ENCODE results near the gene OR5C1. TPM values are rescaled to one million over a fixed set of nuclear protein-coding genes. Genes with fewer than 3 reads are reported as not detected.

Gene OR5C1
- total RNA-seq (2021; fragmentation: NEBNext Ultra II Directional; extraction: Animal tissue kit (Norgen Biotek cat#: 25700)): not detected
- long read RNA-seq: 0 reads

- no peak for TF ChIP-seq CTCF (IDR thresholded peaks at IDR 0.05)
- Mint-ChIP-seq H3K36me3 (ENCODE audit: low read depth) (no peaks in the 10 kb centered on the region), H3K4me3 (no peak within 1 kb of the TSS), H3K9me3 (no peaks in the 10 kb centered on the region), H3K27me3 (ENCODE audit: insufficient read depth) (peaks cover 20% of the 10 kb centered on the region), H3K4me1 (ENCODE audit: low read depth) (no peaks in the 10 kb centered on the region), H3K27ac (no peak within 1 kb of the TSS)
- DNase-seq: no peak
Observed at GRCh38 chr9:122788831-122789230, at the start of gene OR5C1. TSS of gene OR5C1 (plus strand) at chr9:122788933. CDS start at chr9:122788933, 0 bp downstream.

- H3K9me3 Mint-ChIP-seq: peaks cover 17% of the 10 kb centered on the region
- no peak within 1 kb of the TSS for H3K4me3 Mint-ChIP-seq
- no peak for TF ChIP-seq CTCF (IDR thresholded peaks at IDR 0.05)
- H3K36me3 Mint-ChIP-seq (ENCODE audit: low read depth): no peaks in the 10 kb centered on the region
- H3K27me3 Mint-ChIP-seq (ENCODE audit: insufficient read depth): peaks cover 4% of the 10 kb centered on the region
- DNase-seq: no peak
- no peak within 1 kb of the TSS for H3K27ac Mint-ChIP-seq
- H3K4me1 Mint-ChIP-seq (ENCODE audit: low read depth): no peaks in the 10 kb centered on the region
Observed at GRCh38 chr9:122742003-122742402, 46.7 kb upstream of the OR5C1 start, which contains the start of gene OR1L6. TSS of gene OR1L6 (plus strand) at chr9:122742303. CDS start at chr9:122749848, 7,545 bp downstream.

GRCh38 chr9:122754825-122755224 lies 33.9 kb upstream of the OR5C1 start:
- H3K4me1 Mint-ChIP-seq (ENCODE audit: low read depth): no peaks in the 10 kb centered on the region
- H3K36me3 Mint-ChIP-seq (ENCODE audit: low read depth): no peaks in the 10 kb centered on the region
- TF ChIP-seq CTCF (IDR thresholded peaks at IDR 0.05): no peak
- H3K27ac Mint-ChIP-seq: no peak overlapping the region
- H3K27me3 Mint-ChIP-seq (ENCODE audit: insufficient read depth): no peaks in the 10 kb centered on the region
- no peak for DNase-seq
- peaks cover 7% of the 10 kb centered on the region; the same call in 1 of the 2 replicates for H3K9me3 Mint-ChIP-seq
- H3K4me3 Mint-ChIP-seq: no peak overlapping the region

- Mint-ChIP-seq H3K9me3 (peaks cover 9% of the 10 kb centered on the region), H3K4me1 (ENCODE audit: low read depth) (no peaks in the 10 kb centered on the region), H3K4me3 (no peak overlapping the region), H3K27ac (no peak overlapping the region), H3K36me3 (ENCODE audit: low read depth) (no peaks in the 10 kb centered on the region), H3K27me3 (ENCODE audit: insufficient read depth) (peaks cover 3% of the 10 kb centered on the region; the same call in 1 of the 2 replicates)
- no peak for DNase-seq
- TF ChIP-seq CTCF (IDR thresholded peaks at IDR 0.05): no peak
Observed at GRCh38 chr9:122767817-122768216, 20.9 kb upstream of the OR5C1 start.

GRCh38 chr9:122777052-122777451 lies 11.7 kb upstream of the OR5C1 start:
- Mint-ChIP-seq H3K9me3 (0 out of 2 replicates have a peak, but pooled peaks cover 5% of the 10 kb centered on the region), H3K4me1 (ENCODE audit: low read depth) (peaks cover 23% of the 10 kb centered on the region), H3K4me3 (no peak overlapping the region), H3K27me3 (ENCODE audit: insufficient read depth) (no peaks in the 10 kb centered on the region; the same call in 1 of the 2 replicates), H3K36me3 (ENCODE audit: low read depth) (no peaks in the 10 kb centered on the region), H3K27ac (no peak overlapping the region)
- TF ChIP-seq CTCF (IDR thresholded peaks at IDR 0.05): no peak
- DNase-seq: no peak
